Uterus (tissue), 4 donors: ENCODE measurements around the gene KIAA0232. TPM values are rescaled to one million over a fixed set of nuclear protein-coding genes. Genes with fewer than 3 reads are reported as not detected.

Experiments
- DNase-seq, 2 donors: peaks; one replicate each; pipeline ENCODE4 v3.0.0-alpha.2; 2019 to 2020
- H3K27ac ChIP-seq, 2 donors: fragments of 200-600 bp; sonication (generic); 1 replicate in 1 of 2; 2 replicates in 1 of 2; pipeline ENCODE4 v1.5.1; 2016 to 2018
- H3K27me3 ChIP-seq, 2 donors: fragments of 200-600 bp; sonication (generic); one replicate each; pipeline ENCODE4 v1.5.1; 2018 to 2019; ENCODE audit warnings: control low read depth in 1 of 2
- H3K36me3 ChIP-seq, 2 donors: fragments of 200-600 bp; sonication (generic); one replicate each; pipeline ENCODE4 v1.5.1; 2019; ENCODE audit warnings: control low read depth in 1 of 2
- H3K4me1 ChIP-seq, 2 donors: fragments of 200-600 bp; sonication (generic); one replicate each; pipeline ENCODE4 v1.5.1; 2018 to 2019; ENCODE audit warnings: control low read depth in 1 of 2
- H3K4me3 ChIP-seq, 2 donors: fragments of 200-600 bp; sonication (generic); 1 replicate in 1 of 2; 2 replicates in 1 of 2; pipeline ENCODE4 v1.5.1; 2018 to 2019; ENCODE audit warnings: mild to moderate bottlenecking in 1 of 2
- H3K9me3 ChIP-seq, 2 donors: fragments of 200-600 bp; sonication (generic); one replicate each; pipeline ENCODE4 v1.5.1; 2019; ENCODE audit warnings: control low read depth in 1 of 2
- CTCF ChIP-seq, 4 experiments: fragments of 200-600 bp in 2 of 4; fragments of 450-650 bp in 2 of 4; sonication (generic) in 2 of 4; IDR thresholded peaks; one replicate each; pipeline ENCODE4 v1.5.1; 2016 to 2019; ENCODE audit warnings: antibody characterized with exemption in 4 of 4, mild to moderate bottlenecking in 2 of 4, moderate library complexity in 1 of 4
- POLR2A ChIP-seq, 2 donors: fragments of 450-650 bp; IDR thresholded peaks; one replicate each; pipeline ENCODE4 v1.6.1; 2016; ENCODE audit warnings: antibody characterized with exemption in 2 of 2, mild to moderate bottlenecking in 1 of 2, moderate library complexity in 1 of 2
- intact Hi-C: fragments of 100-400 bp; cut with DNase I; formaldehyde crosslinking; loops from one replicate; pipeline ENCODE4 v1.15.1; 2023; ENCODE audit warnings: low total_unique reads
- total RNA-seq, 4 donors: library from RNA; depleted of rRNA in 3 of 4; stranded (reverse); fragments of >200 nt in 3 of 4; gene quantifications; one replicate each; pipeline versions ENCODE4 v1.1.0 to v1.2.4, GENCODE V29; 2014 to 2023
- donor health status: DM: yes; HTN: yes; CAD: no.

The KIAA0232 gene
- total RNA-seq, 4 donors from 2014 or later: 13.8 to 78.8 (median 43.4) TPM

- H3K27ac ChIP-seq: no peak overlapping the region
- H3K27me3 ChIP-seq: no peaks in the 10 kb centered on the region
- intact Hi-C loops: no loop called here
- H3K4me3 ChIP-seq: no peak overlapping the region
- H3K36me3 ChIP-seq: no peaks in the 10 kb centered on the region
- no peaks in the 10 kb centered on the region for H3K9me3 ChIP-seq
- TF ChIP-seq POLR2A (IDR thresholded peaks at IDR 0.05): no peak
- TF ChIP-seq CTCF (IDR thresholded peaks at IDR 0.05): no peak
- H3K4me1 ChIP-seq: peaks cover 0 to 5% of the 10 kb centered on the region in 2 donors
- no peak for DNase-seq
Observed at GRCh38 chr4:6839579-6839978, 57.1 kb downstream of the KIAA0232 start.

- peaks cover 0 to 5% of the 10 kb centered on the region in 2 donors for H3K4me1 ChIP-seq
- intact Hi-C loops: no loop called here
- no peaks in the 10 kb centered on the region for H3K27me3 ChIP-seq
- no peaks in the 10 kb centered on the region for H3K36me3 ChIP-seq
- no peak for DNase-seq
- no peak overlapping the region for H3K27ac ChIP-seq
- H3K4me3 ChIP-seq: no peak overlapping the region
- H3K9me3 ChIP-seq: no peaks in the 10 kb centered on the region
- TF ChIP-seq CTCF (IDR thresholded peaks at IDR 0.05): no peak
- TF ChIP-seq POLR2A (IDR thresholded peaks at IDR 0.05): no peak
Observed at GRCh38 chr4:6840062-6840976, 57.8 kb downstream of the KIAA0232 start.

- TF ChIP-seq POLR2A (IDR thresholded peaks at IDR 0.05) (no peak), CTCF (IDR thresholded peaks at IDR 0.05) (no peak)
- H3K4me3 ChIP-seq: no peak overlapping the region
- no peaks in the 10 kb centered on the region for H3K27me3 ChIP-seq
- no peaks in the 10 kb centered on the region for H3K9me3 ChIP-seq
- no peaks in the 10 kb centered on the region for H3K36me3 ChIP-seq
- H3K27ac ChIP-seq: no peak overlapping the region
- peaks cover 0 to 1% of the 10 kb centered on the region in 2 donors for H3K4me1 ChIP-seq
- DNase-seq: no peak
- intact Hi-C loops: no loop called here
Observed at GRCh38 chr4:6845027-6845426, 62.5 kb downstream of the KIAA0232 start.

- Histone ChIP-seq H3K4me1 (no peaks in the 10 kb centered on the region), H3K9me3 (no peaks in the 10 kb centered on the region), H3K27me3 (no peaks in the 10 kb centered on the region), H3K4me3 (no peak overlapping the region), H3K36me3 (no peaks in the 10 kb centered on the region), H3K27ac (no peak overlapping the region)
- intact Hi-C loops: no loop called here
- TF ChIP-seq CTCF (IDR thresholded peaks at IDR 0.05) (no peak), POLR2A (IDR thresholded peaks at IDR 0.05) (no peak)
- DNase-seq: no peak
Observed at GRCh38 chr4:6845574-6845973, 63.0 kb downstream of the KIAA0232 start.

GRCh38 chr4:6847178-6847577 lies 64.7 kb downstream of the KIAA0232 start:
- no peak overlapping the region for H3K27ac ChIP-seq
- H3K4me3 ChIP-seq: no peak overlapping the region
- H3K27me3 ChIP-seq: no peaks in the 10 kb centered on the region
- TF ChIP-seq CTCF (IDR thresholded peaks at IDR 0.05) (no peak), POLR2A (IDR thresholded peaks at IDR 0.05) (no peak)
- H3K4me1 ChIP-seq: no peaks in the 10 kb centered on the region
- no peaks in the 10 kb centered on the region for H3K9me3 ChIP-seq
- H3K36me3 ChIP-seq: no peaks in the 10 kb centered on the region
- no peak for DNase-seq
- intact Hi-C loops: no loop called here
